ENCODE measurements around the gene ALG14.
"Not testable (repeated sequence)": the region's sequence is repeated elsewhere in the genome, so short reads cannot be mapped to it uniquely, and the experiment has no call there.

ALG14 gene

DNA sequence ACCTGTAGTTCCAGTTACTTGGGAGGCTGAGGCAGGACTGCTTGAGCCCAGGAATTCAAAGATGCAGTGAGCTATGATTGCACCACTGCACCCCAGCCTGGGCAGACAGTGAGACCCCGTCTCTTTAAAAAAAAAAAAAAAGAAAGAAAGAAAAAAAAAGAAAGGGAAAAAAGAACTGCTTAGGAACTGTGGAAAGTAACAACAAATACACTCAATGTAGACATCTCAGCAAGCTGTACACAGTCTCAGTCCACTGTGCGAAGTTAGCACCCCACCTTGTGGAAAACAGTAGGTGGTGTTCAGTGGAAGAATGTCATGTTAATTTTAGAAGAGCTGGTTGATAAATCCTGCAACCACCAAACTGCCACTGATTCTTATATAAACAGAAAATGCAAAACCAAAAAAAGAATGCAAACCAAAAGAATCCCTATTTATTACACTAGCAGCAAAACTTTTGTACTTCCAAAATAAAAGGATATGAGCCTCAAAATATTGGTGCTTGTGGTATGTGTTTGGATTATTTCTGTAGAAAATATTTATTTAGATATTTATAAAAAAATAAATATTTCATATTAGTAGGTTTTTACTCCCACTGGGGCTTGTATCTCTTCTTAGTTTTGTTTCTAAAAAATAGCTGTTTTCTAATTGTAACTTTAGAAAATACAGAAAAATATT, 31.1 kb downstream of the ALG14 start:
- DNase-seq = peak in 1 of 2 experiments; percentile 71

DNA sequence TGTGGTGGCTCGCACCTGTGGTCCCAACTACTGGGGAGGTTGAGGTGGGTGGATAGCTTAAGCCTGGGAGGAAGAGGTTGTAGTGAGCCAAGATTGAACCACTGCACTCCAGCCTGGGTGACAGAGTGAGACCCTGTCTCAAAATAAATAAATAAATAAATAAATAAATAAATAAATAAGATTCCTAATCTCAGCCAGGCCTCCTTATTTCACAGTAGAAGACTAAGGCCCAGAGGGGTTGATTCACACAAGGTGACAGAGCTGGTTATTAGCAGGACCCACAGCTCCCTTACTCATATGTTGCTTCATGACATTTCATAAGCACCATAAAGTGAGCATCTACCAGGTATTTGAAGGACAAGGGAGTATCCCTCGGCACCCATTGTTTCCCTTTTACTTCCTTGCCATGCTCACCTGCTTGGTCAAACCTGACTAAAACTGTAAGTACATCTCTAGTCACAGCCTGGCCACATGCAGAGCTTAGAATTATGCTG, 32.7 kb downstream of the ALG14 start:
- DNase-seq = no peak

DNA sequence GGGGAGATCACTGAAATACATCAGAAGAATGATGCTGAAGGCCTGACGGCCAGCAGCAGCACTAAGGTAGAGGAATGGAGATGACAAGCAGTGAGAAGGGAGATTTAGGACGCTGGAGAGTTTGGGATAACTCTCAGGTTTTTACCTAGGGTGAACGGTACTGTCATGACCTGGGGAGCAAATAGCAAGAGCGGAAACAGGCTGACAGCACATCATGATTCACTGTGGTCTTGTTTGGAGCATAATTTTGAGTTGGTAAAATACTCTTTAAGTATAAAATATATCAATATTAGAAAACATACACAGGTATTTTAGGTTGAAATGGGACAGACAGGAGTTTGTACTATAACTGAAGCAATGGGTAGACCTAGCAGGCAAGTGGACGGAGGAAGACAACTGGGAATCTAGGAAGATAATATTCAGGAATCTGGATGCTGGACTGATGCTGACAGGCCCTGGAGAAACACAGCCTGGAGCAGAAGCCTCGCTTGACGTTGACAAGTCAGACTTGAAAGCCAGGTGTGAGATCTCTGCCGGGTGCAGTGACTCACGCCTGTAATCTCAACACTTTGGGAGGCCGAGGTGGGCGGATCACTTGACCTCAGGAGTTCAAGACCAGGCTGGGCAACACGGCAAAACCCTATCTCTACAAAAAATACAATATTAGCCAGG, 33.3 kb downstream of the ALG14 start:
- DNase-seq = no peak

DNA sequence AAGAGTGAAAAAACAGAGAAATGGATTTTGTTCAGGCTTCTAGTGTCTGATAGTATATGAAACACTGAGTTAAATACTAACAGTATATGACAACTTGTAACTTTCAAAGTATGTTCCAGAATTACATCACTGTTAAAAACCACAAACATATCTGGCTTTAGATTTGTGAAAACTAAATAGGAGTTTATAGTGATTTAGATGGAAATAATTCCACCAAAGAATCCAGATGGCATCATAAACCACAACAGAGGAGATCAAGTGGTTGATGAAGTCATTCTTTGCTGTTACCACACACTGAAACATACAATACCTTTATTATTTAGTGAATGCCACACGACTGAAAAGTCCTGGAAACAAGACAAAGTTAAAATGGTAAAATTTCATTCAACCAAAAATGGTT, 37.2 kb downstream of the ALG14 start:
- DNase-seq = no peak

DNA sequence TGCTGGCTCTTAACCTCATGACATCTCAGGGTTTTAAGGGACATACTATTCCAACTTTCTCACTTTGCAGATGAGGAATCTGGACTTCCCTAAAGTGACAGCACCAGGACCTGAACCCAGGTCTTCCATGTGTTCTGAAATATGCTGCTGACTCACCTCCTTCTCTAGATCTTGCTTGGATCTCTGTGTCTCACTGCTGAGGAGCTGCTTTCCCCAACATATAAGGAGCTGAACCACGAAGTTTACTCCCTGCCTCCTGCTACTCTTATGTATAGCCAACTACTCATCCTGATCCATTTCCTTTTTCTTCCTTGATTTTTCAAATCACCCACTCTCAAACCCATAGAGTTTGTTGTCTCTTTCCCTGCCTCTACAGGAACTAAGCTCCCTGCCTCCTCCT, 38.2 kb downstream of the ALG14 start:
- DNase-seq = no peak

DNA sequence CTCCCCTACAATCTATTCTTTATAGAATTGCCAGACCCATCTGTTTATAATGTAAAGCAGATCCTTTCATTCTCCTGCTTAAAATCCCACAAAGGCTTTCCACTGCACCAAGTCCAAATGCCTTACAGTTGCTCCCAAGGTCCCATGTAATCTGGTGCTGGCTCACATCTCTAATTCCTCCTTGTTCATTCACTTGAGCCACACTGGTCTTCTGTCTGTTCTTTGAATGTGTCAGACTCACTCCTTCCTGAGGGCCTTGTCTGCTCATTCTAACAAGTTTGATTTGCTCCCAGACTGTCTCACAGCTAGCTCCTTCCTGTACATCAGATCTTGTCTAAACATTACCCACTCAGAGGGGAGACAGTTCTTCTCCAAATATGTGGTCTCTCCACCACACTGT, 38.9 kb downstream of the ALG14 start:
- no peak for DNase-seq

DNA sequence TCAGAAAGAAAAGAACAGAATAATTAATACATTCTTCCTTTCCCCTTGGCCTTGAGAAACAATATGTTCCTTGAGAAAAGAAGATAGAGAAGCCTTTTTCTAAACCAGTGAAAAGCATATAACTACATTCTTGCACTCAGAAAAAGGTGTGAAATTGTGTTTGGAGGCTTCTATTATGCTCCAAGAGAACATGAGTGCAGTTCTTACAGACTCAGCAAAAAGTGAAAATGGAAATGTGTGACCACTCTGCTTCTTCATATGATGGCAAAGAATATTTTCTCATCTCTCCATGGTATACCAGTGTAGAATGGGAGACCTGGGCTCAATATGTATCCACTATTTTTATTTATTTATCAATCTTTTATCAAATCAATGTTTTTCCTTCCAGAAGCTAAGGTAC, 43.2 kb downstream of the ALG14 start:
- no peak for DNase-seq

DNA sequence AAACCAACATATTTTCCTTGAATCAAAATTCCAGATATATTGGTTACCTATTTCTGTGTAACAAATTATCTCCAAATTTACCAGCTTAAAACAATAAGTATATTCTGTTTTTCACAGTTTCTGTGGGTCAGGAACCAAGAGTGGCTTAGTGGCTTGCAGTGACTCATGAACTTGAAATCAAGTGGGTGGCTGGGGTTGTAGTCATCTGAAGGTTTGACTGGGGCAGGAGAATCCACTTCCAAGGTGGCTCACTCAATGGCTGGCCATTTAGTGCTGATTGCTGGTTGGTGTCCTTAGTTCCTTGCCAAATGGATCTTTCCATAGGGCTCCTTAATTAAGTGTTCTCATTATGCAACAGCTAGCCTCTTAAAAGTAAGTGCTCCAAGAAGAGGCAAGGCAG, 43.8 kb downstream of the ALG14 start:
- DNase-seq = no peak

DNA sequence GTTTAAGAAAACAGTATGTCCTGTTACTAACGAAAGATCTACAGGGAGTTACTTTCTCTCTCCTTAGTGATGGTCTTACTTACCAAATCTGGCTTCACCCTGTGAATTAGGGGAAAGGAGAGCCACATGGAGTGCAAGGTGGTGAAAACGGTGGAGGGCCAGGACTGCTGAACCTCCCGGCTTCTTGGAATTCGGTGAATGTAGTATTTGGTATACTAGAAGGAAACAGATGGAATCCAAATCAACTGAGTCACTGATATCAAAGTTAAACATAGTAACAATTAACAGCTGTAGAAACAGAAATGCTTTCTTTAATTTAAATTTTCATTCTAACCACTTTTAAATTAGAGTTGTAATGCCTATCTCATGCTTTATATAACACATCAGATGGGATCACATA, 45.7 kb downstream of the ALG14 start:
- DNase-seq = no peak

DNA sequence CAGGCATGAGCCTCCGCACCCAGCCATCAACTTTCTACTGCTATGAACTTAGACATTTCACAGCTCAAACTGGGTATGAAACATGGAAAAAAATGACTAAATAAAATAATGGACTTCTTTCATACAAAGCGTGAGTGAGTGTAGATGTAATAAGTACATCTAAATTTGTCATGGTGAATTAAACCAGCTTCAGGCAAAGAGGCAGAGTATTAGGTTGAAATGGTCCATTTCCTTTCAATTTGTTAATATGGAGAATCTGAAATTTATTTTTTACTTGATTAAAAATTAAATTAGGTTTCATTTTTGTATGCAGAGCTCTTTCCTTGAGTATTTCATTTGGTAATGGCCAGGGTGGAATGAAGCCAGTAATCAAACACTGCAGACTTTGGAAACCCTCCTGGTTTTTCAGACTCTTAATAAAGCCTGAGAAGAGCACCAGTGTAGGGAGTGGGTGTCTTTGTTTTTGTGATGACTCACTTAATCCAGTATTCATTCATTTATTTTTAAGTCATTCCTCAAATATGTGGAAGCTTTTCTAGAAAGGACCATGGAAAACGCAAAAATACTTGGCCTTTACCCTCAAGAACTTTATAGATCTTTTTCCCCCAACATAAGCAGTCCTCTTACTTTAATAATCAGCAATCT, 49.2 kb downstream of the ALG14 start:
- no peak for DNase-seq

DNA sequence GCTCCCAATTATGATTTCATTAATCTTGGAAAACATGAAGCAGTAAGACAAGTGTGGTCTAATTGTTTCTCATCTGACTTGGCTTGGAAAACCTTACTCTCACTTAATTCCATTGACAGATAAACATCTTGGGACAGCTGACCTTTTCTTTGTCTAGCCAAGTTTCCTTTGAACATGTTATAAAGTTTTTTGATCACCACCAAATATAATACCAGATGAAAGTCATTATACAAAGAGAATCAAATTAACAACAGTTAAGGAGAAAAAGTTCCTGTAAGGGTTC, 50.2 kb downstream of the ALG14 start:
- no peak for DNase-seq

DNA sequence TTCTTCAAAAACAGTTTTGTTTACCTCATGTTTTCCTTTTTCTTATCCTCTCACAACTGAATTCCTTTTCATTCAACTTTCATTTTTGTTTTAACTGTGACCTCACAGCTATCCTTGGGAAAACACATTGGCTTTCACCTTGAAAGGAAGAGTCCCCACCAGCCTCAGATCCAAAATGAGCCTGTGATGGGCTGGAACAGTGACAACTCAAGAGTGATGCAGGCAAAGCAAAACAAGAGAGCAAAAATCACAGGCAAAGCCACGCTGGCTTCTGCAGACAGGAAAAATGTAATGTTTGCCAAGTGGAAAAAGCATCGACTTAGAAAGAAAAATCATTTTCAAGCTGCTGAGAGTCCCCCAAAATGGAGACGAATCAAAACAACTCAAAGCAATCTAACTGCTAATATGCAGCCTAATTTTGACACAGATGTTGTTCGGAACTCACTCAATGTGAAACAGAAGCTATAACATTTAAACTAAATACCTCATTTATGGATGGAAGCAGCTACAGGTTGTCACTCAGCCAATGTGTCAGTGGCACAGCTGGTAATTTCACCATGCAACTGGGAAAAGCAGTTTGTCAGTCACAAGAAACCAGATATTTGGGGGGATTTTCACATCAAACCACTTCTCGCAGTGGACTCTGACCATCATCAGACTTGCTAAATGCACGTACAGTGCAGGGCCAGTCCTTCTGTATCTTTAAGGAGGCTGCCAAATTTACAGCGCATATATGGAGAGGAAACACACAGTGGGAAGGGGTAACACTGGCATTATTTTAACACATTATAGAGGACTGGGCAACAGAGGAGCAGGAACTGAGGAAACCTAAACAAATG, 50.7 kb downstream of the ALG14 start:
- DNase-seq = no peak

DNA sequence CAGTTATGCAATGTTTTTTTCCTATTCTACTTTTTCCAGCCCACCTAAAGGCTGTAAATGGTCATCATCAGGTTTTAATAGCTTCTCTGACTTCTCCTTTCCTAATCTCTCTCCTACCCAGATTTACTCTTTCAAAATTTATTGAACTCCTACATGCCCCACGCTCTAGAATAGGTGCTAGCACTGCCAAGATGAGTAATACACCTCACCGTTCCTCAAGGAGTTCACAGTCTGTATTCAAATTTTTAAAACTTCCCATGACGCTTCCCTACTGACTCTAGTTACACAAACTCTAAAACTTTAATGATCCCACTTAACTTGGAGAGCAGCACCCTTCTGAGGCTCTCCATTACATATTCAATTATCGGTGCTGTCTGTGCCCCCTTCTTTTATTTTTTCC, 51.6 kb downstream of the ALG14 start:
- no peak for DNase-seq

DNA sequence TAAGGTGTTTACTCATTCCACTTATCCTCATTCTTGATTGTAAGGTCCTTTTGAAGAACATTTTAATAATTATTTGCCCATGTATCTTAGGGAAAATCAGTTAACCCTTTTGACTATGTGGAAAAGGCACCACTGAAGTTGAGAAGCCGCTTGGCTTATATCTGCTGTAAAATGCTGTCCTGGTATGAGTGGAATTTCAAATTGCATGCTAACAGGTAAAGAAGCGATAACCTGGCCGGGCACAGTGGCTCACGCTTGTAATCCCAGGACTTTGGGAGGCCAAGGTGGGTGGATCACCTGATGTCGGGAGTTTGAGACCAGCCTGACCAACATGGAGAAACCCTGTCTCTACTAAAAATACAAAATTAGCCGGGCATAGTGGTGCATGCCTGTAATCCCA, 53.3 kb downstream of the ALG14 start:
- not testable (repeated sequence) for DNase-seq

DNA sequence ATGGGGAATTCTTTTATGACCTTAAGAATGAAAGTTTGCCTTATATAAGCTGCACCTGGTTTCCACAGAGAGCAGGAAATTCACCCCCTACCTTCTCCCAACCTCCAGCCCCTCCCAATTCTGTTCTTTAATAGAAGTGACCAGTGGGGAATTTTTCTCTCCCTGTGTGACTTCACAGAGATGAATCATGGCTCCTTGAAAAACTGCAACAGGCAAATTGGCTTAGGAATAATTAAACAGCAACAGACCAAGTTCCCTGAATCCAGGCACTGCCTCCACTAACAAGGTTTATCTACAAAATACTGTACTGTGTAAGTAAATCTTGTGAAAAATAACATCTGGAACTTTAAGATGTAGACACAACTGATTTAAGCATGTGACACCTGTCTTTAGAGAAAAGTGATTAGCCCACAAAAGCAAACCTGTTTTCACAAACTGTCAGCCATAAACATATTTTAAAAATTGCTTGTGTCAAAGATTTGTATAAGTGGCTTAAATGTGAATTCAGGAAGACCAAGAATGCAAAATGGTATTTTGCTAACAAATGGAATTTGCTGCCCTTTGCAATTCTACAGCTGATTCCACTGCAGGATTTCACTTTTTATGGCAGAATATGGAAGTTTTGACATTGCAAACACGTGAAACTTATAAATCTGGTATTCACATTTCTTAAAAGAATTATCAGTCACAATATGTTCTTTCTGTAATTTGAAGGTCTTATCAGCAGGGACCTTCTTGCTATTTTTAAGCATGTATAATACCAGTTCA, 54.0 kb downstream of the ALG14 start:
- no peak for DNase-seq

DNA sequence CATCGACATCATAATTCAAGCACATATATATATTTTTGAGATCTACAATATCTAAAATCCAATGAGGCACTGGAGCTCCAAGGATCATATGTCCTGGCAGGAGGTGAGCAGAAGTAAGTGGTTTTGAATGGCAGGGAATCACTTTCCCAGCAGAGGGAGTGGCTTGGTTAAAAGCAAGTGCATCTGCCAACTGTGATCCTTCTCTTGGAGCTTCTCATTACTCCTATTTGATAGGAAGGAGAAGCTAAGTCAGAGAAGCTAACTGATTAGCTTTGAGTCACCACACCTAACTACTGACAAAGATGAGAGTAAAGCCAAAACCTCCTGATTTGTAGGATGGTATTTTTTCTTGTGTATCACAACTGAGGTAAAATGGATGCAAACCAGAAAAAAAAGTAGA, 55.0 kb downstream of the ALG14 start:
- no peak for DNase-seq

DNA sequence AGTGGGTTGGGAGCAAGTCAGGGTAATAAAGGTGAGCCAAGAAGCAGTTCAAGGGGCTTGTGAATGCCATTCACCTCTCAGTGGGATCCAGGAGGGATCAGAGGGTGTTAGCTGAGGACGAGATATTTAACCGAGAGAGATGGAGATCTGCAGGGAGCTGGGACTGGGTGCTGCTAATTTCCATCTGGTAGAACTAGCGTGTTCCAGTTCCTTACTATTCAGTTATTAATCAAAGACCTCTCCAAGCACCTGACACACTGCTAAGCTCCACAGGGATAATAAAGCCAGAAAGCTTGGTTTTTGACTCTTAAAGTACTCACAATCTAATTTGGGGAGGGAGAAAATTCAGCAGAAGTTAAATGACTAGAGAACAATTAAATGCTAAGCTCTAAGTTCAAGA, 57.7 kb downstream of the ALG14 start:
- no peak for DNase-seq

DNA sequence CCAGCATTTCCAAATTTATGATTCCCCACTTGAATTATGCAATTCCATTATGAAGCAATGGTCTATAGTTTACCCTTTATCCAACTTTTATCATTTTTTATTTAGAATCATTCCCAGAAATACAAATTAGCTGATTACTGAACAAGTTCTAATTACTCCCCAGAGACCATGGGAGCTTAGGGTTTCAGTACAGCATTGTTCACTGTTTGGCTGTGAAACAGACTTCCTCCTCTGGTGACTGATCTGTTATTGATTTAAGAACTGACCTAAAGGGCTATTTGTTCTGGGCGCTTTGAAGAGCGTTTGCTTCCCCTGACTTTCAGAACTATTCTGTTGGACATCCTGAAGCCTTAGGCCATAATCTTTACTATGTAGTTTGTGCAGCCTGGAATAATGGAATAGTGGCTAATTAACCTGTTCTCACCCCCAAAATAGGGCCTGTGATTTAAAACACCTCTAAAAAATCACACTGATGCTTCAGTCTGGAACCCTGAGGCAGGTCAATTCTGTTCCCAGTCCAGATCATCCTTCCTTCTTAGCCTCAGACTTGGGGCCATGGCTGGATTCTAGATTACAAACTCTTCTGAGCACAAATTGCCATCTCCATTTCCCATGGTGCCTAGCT, 58.7 kb downstream of the ALG14 start:
- DNase-seq = no peak

DNA sequence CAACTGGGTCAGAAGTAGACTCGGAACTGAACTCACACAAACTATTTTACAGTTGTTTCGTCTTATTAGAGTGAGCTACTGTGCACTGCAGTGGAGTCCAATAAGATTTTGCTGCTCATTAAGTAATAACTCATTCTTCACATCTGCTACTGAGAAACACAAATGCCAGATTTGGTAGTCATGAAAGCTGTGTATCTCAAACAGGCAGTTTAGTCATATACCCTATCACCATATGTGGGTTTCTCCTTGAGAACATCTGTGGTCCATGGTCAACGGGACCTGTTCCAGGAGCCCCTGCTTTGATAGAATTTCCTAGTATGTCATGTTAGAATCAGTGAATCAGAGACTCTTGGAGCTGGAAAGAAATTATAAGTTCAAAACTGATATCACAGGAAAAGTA, 60.4 kb downstream of the ALG14 start:
- no peak for DNase-seq

DNA sequence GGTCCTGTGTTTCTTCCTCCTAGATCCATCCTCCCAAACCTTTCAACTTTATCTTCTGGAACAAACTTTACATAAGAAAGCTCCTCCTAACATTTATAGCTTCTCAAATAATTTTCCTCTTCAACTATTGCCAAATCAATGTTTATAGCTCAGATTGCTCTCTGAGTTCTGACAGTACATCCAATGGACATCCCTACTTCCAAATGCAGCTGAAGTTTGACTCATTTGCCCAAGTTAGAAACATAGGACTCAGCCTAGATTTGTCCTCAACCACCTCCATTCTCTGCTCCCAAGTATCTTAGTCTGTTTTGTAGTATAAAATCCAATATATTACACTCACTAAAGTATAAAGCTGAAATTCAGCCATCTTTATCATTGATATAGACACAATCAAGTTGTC, 62.6 kb downstream of the ALG14 start:
- no peak for DNase-seq

DNA sequence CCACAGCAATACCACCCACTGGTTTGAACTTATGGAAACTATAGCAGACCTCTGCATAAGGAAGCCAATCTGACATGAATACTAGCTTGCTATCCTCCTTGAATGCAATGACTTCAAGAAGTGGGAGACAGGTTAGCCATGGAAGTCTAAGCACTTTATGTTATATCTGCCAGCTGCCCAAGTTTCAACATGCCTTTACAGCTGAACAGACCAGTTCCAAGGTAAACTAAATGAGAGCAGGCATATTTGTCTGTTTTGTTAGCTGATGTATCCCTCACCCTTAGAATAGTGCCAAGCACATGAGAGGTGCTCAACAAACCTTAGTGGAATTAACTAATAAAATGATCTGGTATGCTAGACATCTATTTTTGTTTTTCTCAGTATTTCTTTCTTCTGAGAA, 65.1 kb downstream of the ALG14 start:
- DNase-seq = no peak

DNA sequence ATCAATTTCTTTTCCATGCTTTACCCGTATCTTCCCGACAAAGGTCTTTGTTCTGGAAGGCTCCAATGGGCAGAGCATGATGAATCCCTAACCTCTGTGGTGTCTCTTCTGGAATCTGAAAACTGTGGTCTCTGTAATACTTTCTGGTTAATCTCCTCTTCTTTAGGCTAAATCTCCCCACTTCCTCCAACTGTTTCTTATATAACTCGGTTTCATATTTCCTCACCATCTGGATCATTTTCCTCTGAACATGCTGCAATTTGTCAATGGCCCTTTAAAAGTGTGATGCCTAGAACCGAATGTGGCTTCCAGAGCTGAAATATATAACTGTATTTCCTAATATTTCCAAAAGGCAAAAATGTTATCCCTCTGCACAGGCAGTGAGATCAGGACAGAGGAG, 66.1 kb downstream of the ALG14 start:
- DNase-seq = no peak
